ENCODE data around the gene TAS2R40.

GRCh38 chr7:143258831-143259230, 37.0 kb downstream of the TAS2R40 start:
- no peak for TF ChIP-seq POLR2A (IDR thresholded peaks at IDR 0.05)
- TF ChIP-seq, protein P1, sequence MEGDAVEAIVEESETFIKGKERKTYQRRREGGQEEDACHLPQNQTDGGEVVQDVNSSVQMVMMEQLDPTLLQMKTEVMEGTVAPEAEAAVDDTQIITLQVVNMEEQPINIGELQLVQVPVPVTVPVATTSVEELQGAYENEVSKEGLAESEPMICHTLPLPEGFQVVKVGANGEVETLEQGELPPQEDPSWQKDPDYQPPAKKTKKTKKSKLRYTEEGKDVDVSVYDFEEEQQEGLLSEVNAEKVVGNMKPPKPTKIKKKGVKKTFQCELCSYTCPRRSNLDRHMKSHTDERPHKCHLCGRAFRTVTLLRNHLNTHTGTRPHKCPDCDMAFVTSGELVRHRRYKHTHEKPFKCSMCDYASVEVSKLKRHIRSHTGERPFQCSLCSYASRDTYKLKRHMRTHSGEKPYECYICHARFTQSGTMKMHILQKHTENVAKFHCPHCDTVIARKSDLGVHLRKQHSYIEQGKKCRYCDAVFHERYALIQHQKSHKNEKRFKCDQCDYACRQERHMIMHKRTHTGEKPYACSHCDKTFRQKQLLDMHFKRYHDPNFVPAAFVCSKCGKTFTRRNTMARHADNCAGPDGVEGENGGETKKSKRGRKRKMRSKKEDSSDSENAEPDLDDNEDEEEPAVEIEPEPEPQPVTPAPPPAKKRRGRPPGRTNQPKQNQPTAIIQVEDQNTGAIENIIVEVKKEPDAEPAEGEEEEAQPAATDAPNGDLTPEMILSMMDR (IDR thresholded peaks at IDR 0.05), result no peak

All from heart left ventricle (tissue), 13 donors.